Measurements from ENCODE around the gene THADA.

Gene THADA

GRCh38 chr2:43324259-43325106 is 271.4 kb downstream of the THADA start:
- peaks cover 20% of the 10 kb centered on the region for H3K4me1 ChIP-seq (ENCODE audit: control insufficient read depth, insufficient read depth, low read length)
- H3K9ac ChIP-seq (ENCODE audit: low read length) = peak overlapping the region; percentile 73
- no peaks in the 10 kb centered on the region for H3K9me3 ChIP-seq (ENCODE audit: control insufficient read depth, low read length)
- H3K36me3 ChIP-seq (ENCODE audit: control insufficient read depth, insufficient read depth, low read length, severe bottlenecking) = peaks cover 6% of the 10 kb centered on the region
- peak overlapping the region; percentile 56 for H3K4me3 ChIP-seq (ENCODE audit: low read length)
- H3K27me3 ChIP-seq (replicated peaks; ENCODE audit: control insufficient read depth, insufficient read depth, low read length) = no peaks in the 10 kb centered on the region
- DNase-seq (ENCODE audit: low read depth) = peak; percentile 7

GRCh38 chr2:43323857-43324256 is 272.0 kb downstream of the THADA start:
- DNase-seq (ENCODE audit: low read depth) = no peak
- peaks cover 20% of the 10 kb centered on the region for H3K4me1 ChIP-seq (ENCODE audit: control insufficient read depth, insufficient read depth, low read length)
- H3K27me3 ChIP-seq (replicated peaks; ENCODE audit: control insufficient read depth, insufficient read depth, low read length) = no peaks in the 10 kb centered on the region
- H3K36me3 ChIP-seq (ENCODE audit: control insufficient read depth, insufficient read depth, low read length, severe bottlenecking) = peaks cover 10% of the 10 kb centered on the region
- no peak overlapping the region for H3K4me3 ChIP-seq (ENCODE audit: low read length)
- H3K9ac ChIP-seq (ENCODE audit: low read length) = peak overlapping the region; percentile 35
- no peaks in the 10 kb centered on the region for H3K9me3 ChIP-seq (ENCODE audit: control insufficient read depth, low read length)

GRCh38 chr2:43321446-43321845 is 274.4 kb downstream of the THADA start:
- H3K4me3 ChIP-seq (ENCODE audit: low read length) = no peak overlapping the region
- no peak for DNase-seq (ENCODE audit: low read depth)
- no peak overlapping the region for H3K9ac ChIP-seq (ENCODE audit: low read length)
- peaks cover 20% of the 10 kb centered on the region for H3K4me1 ChIP-seq (ENCODE audit: control insufficient read depth, insufficient read depth, low read length)
- no peaks in the 10 kb centered on the region for H3K27me3 ChIP-seq (replicated peaks; ENCODE audit: control insufficient read depth, insufficient read depth, low read length)
- H3K9me3 ChIP-seq (ENCODE audit: control insufficient read depth, low read length) = no peaks in the 10 kb centered on the region
- peaks cover 10% of the 10 kb centered on the region for H3K36me3 ChIP-seq (ENCODE audit: control insufficient read depth, insufficient read depth, low read length, severe bottlenecking)

- Histone ChIP-seq H3K9me3 (ENCODE audit: control insufficient read depth, low read length) (no peaks in the 10 kb centered on the region), H3K4me3 (ENCODE audit: low read length) (no peak overlapping the region), H3K36me3 (ENCODE audit: control insufficient read depth, insufficient read depth, low read length, severe bottlenecking) (peaks cover 6% of the 10 kb centered on the region), H3K9ac (ENCODE audit: low read length) (no peak overlapping the region), H3K4me1 (ENCODE audit: control insufficient read depth, insufficient read depth, low read length) (peaks cover 13% of the 10 kb centered on the region), H3K27me3 (replicated peaks; ENCODE audit: control insufficient read depth, insufficient read depth, low read length) (no peaks in the 10 kb centered on the region)
- DNase-seq (ENCODE audit: low read depth) = peak; percentile 57
Measured at GRCh38 chr2:43319541-43319940, 276.3 kb downstream of the THADA start.

- peaks cover 6% of the 10 kb centered on the region for H3K36me3 ChIP-seq (ENCODE audit: control insufficient read depth, insufficient read depth, low read length, severe bottlenecking)
- H3K27me3 ChIP-seq (replicated peaks; ENCODE audit: control insufficient read depth, insufficient read depth, low read length) = no peaks in the 10 kb centered on the region
- H3K4me1 ChIP-seq (ENCODE audit: control insufficient read depth, insufficient read depth, low read length) = peaks cover 6% of the 10 kb centered on the region
- peak; percentile 57 for DNase-seq (ENCODE audit: low read depth)
- no peak overlapping the region for H3K4me3 ChIP-seq (ENCODE audit: low read length)
- no peak overlapping the region for H3K9ac ChIP-seq (ENCODE audit: low read length)
- no peaks in the 10 kb centered on the region for H3K9me3 ChIP-seq (ENCODE audit: control insufficient read depth, low read length)
Measured at GRCh38 chr2:43318791-43319190, 277.0 kb downstream of the THADA start.

- DNase-seq (ENCODE audit: low read depth) = no peak
- Histone ChIP-seq H3K27me3 (replicated peaks; ENCODE audit: control insufficient read depth, insufficient read depth, low read length) (no peaks in the 10 kb centered on the region), H3K9me3 (ENCODE audit: control insufficient read depth, low read length) (no peaks in the 10 kb centered on the region), H3K9ac (ENCODE audit: low read length) (no peak overlapping the region), H3K4me1 (ENCODE audit: control insufficient read depth, insufficient read depth, low read length) (peaks cover 10% of the 10 kb centered on the region), H3K4me3 (ENCODE audit: low read length) (no peak overlapping the region), H3K36me3 (ENCODE audit: control insufficient read depth, insufficient read depth, low read length, severe bottlenecking) (peaks cover 6% of the 10 kb centered on the region)
Measured at GRCh38 chr2:43317680-43318079, 278.2 kb downstream of the THADA start.

GRCh38 chr2:43317194-43317593 is 278.6 kb downstream of the THADA start:
- peaks cover 6% of the 10 kb centered on the region for H3K36me3 ChIP-seq (ENCODE audit: control insufficient read depth, insufficient read depth, low read length, severe bottlenecking)
- no peak for DNase-seq (ENCODE audit: low read depth)
- peaks cover 15% of the 10 kb centered on the region for H3K4me1 ChIP-seq (ENCODE audit: control insufficient read depth, insufficient read depth, low read length)
- H3K4me3 ChIP-seq (ENCODE audit: low read length) = no peak overlapping the region
- no peak overlapping the region for H3K9ac ChIP-seq (ENCODE audit: low read length)
- no peaks in the 10 kb centered on the region for H3K9me3 ChIP-seq (ENCODE audit: control insufficient read depth, low read length)
- H3K27me3 ChIP-seq (replicated peaks; ENCODE audit: control insufficient read depth, insufficient read depth, low read length) = no peaks in the 10 kb centered on the region

- DNase-seq (ENCODE audit: low read depth) = no peak
- H3K9me3 ChIP-seq (ENCODE audit: control insufficient read depth, low read length) = no peaks in the 10 kb centered on the region
- no peak overlapping the region for H3K4me3 ChIP-seq (ENCODE audit: low read length)
- H3K4me1 ChIP-seq (ENCODE audit: control insufficient read depth, insufficient read depth, low read length) = peaks cover 27% of the 10 kb centered on the region
- H3K36me3 ChIP-seq (ENCODE audit: control insufficient read depth, insufficient read depth, low read length, severe bottlenecking) = peaks cover 6% of the 10 kb centered on the region
- H3K9ac ChIP-seq (ENCODE audit: low read length) = no peak overlapping the region
- H3K27me3 ChIP-seq (replicated peaks; ENCODE audit: control insufficient read depth, insufficient read depth, low read length) = no peaks in the 10 kb centered on the region
Measured at GRCh38 chr2:43315482-43315881, 280.4 kb downstream of the THADA start.

- no peak for DNase-seq (ENCODE audit: low read depth)
- Histone ChIP-seq H3K36me3 (ENCODE audit: control insufficient read depth, insufficient read depth, low read length, severe bottlenecking) (peaks cover 3% of the 10 kb centered on the region), H3K9me3 (ENCODE audit: control insufficient read depth, low read length) (no peaks in the 10 kb centered on the region), H3K4me3 (ENCODE audit: low read length) (no peak overlapping the region), H3K4me1 (ENCODE audit: control insufficient read depth, insufficient read depth, low read length) (peaks cover 29% of the 10 kb centered on the region), H3K27me3 (replicated peaks; ENCODE audit: control insufficient read depth, insufficient read depth, low read length) (no peaks in the 10 kb centered on the region), H3K9ac (ENCODE audit: low read length) (no peak overlapping the region)
Measured at GRCh38 chr2:43314299-43314927, 281.4 kb downstream of the THADA start.

- no peak for DNase-seq (ENCODE audit: low read depth)
- H3K4me3 ChIP-seq (ENCODE audit: low read length) = no peak overlapping the region
- no peaks in the 10 kb centered on the region for H3K27me3 ChIP-seq (replicated peaks; ENCODE audit: control insufficient read depth, insufficient read depth, low read length)
- H3K4me1 ChIP-seq (ENCODE audit: control insufficient read depth, insufficient read depth, low read length) = peaks cover 29% of the 10 kb centered on the region
- H3K36me3 ChIP-seq (ENCODE audit: control insufficient read depth, insufficient read depth, low read length, severe bottlenecking) = no peaks in the 10 kb centered on the region
- no peak overlapping the region for H3K9ac ChIP-seq (ENCODE audit: low read length)
- no peaks in the 10 kb centered on the region for H3K9me3 ChIP-seq (ENCODE audit: control insufficient read depth, low read length)
Measured at GRCh38 chr2:43313642-43314017, 282.2 kb downstream of the THADA start.

GRCh38 chr2:43312755-43313641 is 282.8 kb downstream of the THADA start:
- Histone ChIP-seq H3K36me3 (ENCODE audit: control insufficient read depth, insufficient read depth, low read length, severe bottlenecking) (no peaks in the 10 kb centered on the region), H3K4me3 (ENCODE audit: low read length) (no peak overlapping the region)
- DNase-seq (ENCODE audit: low read depth) = peak; percentile 86

More at GRCh38 chr2:43312755-43313641, 282.8 kb downstream of the THADA start:
- Histone ChIP-seq H3K9me3 (ENCODE audit: control insufficient read depth, low read length) (no peaks in the 10 kb centered on the region), H3K4me1 (ENCODE audit: control insufficient read depth, insufficient read depth, low read length) (peaks cover 29% of the 10 kb centered on the region), H3K9ac (ENCODE audit: low read length) (peak overlapping the region; percentile 47), H3K27me3 (replicated peaks; ENCODE audit: control insufficient read depth, insufficient read depth, low read length) (no peaks in the 10 kb centered on the region)
